GM12864 (cell line): ENCODE results near the gene PRR4.

Experiments used
- DNase-seq: peaks from one replicate; pipeline ENCODE4 v3.0.0-alpha.2; 2011; ENCODE audit warnings: low read depth
- H3K4me3 ChIP-seq: 2 replicates; pipeline ENCODE4 v1.5.1; 2011; ENCODE audit warnings: mild to moderate bottlenecking, low read depth, low read length, control low read depth
- TF ChIP-seq, protein P1 (sequence below): IDR thresholded peaks from 2 replicates; pipeline ENCODE4 v1.5.1; 2011; ENCODE audit warnings: low read depth, mild to moderate bottlenecking, moderate library complexity, low read length, control low read depth, inconsistent platforms; ENCODE audit errors: missing control alignments

The PRR4 gene

DNA sequence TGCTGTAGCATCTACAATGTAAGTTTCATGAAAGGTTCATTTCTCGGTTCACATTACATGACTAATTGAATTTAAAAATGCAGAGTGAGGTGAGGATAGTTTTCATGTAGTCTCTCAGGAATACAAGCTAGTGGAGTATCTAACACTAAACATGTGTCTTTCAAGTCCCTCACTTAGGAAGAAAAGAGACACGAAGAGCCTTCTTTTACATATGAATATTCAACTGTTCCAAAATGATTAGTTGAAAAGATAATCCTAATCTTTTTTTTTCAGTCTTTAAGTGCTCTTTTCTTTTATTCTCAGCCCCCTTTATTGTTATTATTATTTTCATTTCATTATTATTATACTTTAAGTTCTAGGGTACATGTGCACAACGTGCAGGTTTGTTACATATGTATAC lies 10.8 kb downstream of the PRR4 start:
- no peak for DNase-seq
- TF ChIP-seq, protein P1, sequence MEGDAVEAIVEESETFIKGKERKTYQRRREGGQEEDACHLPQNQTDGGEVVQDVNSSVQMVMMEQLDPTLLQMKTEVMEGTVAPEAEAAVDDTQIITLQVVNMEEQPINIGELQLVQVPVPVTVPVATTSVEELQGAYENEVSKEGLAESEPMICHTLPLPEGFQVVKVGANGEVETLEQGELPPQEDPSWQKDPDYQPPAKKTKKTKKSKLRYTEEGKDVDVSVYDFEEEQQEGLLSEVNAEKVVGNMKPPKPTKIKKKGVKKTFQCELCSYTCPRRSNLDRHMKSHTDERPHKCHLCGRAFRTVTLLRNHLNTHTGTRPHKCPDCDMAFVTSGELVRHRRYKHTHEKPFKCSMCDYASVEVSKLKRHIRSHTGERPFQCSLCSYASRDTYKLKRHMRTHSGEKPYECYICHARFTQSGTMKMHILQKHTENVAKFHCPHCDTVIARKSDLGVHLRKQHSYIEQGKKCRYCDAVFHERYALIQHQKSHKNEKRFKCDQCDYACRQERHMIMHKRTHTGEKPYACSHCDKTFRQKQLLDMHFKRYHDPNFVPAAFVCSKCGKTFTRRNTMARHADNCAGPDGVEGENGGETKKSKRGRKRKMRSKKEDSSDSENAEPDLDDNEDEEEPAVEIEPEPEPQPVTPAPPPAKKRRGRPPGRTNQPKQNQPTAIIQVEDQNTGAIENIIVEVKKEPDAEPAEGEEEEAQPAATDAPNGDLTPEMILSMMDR = no peak
- H3K4me3 ChIP-seq = no peak overlapping the region

DNA sequence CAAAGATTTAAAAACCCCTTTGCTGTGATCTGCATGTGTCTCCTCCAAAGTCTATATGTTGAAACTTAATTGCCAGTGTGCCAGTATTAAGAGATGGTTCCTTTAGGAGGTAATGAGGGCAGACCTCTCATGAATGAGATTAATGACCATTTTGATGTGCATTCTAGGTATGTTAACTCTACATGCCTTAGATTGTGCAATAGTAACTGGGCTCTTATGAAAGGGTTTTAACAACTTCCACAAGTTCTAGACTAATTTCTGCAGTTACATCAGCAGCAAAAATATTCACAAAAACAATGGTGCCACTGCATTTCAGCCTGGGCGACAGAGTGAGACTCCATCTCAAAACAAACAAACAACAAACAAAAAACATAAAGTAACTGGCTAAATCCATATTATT lies 19.3 kb downstream of the PRR4 start:
- TF ChIP-seq, protein P1 = no peak
- no peak for DNase-seq
- H3K4me3 ChIP-seq = no peak overlapping the region

DNA sequence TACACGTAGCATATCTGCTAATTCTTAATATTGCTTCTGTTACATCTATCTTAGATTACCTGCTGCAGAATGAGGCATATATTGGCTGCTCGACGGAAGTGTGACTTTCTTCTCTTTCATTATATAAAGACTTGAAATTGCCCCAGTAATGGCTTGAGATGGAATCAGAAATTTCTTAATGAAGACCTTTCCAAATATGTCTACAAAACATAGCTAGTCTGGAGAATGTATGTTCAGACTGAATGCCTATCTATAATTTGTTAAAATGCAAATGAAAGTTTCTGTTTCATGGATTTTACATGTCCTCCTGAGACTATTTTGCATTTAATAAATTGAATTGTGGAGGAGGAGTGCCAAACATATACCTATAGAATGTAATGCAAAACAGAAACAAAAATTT lies 23.0 kb downstream of the PRR4 start, which contains the start of gene TAS2R10:
TAS2R10 (minus strand) TSS at position 101 of the 400 bp plus-strand sequence; CDS start at position 12, 89 bp downstream.
- TF ChIP-seq, protein P1 = no peak
- no peak within 1 kb of the TSS for H3K4me3 ChIP-seq
- DNase-seq = no peak

DNA sequence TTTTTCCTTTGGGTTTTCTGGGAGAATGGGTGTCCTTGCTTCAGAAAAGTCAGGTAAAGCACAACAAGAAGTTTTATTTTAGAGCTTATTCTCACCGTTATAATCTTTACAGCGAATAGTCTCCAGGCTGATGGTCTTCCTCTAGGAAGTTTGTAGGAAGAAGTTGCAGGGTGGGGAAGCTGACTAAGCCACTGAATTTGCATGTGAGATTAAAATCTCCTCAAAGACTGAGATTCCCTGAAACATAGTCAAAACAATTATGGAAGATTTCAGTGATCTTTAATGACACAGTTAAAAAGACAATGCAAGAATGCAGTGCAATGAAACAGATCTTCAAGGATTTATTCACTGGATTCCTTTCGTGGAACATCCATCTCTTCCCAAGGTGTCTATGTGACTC lies 24.3 kb downstream of the PRR4 start:
- TF ChIP-seq, protein P1 = no peak
- no peak for DNase-seq
- no peak overlapping the region for H3K4me3 ChIP-seq

DNA sequence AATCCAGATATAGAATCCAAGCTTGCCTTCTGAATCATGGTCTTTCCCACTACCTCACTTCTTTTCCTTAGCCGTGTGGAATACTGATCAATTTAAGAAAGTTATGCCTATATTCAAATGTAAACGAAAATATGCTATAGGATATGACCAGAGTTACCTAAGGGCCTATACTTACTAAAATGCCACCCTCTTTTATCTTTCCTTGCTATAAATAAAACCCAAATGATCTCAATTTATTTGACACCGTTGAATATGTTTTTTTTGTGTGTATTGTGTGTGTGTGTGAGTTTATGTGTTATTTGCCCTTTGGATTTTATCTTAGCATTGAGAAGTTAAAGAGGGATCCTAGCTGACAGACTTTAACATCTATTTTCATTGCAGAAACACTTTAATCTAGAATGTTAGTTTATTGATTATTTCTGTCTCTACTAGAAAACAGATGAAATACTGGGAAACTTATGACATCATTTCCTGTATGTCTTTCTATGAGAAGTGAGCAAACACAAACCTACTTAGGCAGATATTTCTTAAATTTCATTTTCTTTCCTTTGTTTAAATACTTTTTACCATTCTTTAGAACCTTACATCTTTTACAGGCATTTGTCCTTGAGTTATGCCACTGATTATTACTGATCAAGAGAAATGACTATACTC lies 37.3 kb downstream of the PRR4 start:
- H3K4me3 ChIP-seq = no peak overlapping the region
- TF ChIP-seq, protein P1 = no peak

DNA sequence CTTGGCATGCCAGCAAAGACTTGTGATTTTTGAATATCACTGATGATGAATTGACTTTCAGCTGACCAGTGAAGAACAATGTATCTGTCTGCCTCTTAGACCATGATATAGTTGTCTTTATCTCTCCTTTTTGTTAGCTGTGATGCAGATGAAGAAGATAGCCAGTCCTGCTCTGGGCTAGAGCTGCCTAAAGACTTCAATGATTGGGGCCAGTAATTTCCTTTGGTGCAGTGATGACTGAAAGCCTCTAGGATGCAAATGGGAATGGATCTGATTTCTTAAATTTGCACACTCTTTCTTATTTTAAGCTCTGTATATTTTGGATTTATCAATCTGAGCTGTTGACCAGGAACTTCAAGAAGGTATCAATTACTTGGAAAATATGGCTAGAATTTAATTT lies 39.2 kb downstream of the PRR4 start, which contains the start of gene TAS2R9:
TAS2R9 (minus strand) TSS at position 101 of the 400 bp plus-strand sequence; CDS start at position 8, 93 bp downstream.
- TF ChIP-seq, protein P1 = no peak
- H3K4me3 ChIP-seq = no peak within 1 kb of the TSS
- no peak for DNase-seq

More for the DNA sequence above, 37.3 kb downstream of the PRR4 start:
- DNase-seq = no peak

DNA sequence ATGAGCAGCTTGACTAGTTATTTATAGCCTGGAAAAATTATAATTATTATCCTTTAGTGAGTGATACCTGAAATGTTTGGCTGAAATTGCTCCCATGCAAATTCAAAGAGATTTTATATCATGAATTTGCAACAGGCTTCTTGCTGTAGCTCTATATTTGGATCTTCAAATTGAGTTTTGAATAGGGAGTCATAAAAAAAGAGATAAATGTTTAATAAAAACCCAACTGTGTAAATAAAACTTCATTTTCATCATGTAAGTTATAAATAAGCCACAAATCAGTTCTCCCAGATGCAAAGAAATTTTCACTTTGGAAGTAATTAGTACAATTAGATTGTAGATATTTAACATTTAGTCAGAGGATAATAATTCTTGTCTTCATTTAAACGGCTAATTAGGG lies 42.1 kb downstream of the PRR4 start, which contains the start of gene TAS2R8:
TAS2R8 (minus strand) TSS at position 101 of the 400 bp plus-strand sequence. CDS start 306 bp downstream, outside the sequence.
- TF ChIP-seq, protein P1 = no peak
- no peak for DNase-seq
- no peak within 1 kb of the TSS for H3K4me3 ChIP-seq
